GM19043 (cell line): ENCODE data around the gene CACNA1C.

Experiments used
- ATAC-seq: cut with Tn5 transposase; IDR thresholded peaks from one replicate; pipeline ENCODE4 v1.9.1; 2021; ENCODE audit warnings: low read depth; ENCODE audit not compliant: unreplicated experiment

Gene CACNA1C

GRCh38 chr12:2624543-2625288, 571.9 kb downstream of the CACNA1C start:
- no peak for ATAC-seq

GRCh38 chr12:2625289-2625612, 572.5 kb downstream of the CACNA1C start:
- no peak for ATAC-seq

DNA sequence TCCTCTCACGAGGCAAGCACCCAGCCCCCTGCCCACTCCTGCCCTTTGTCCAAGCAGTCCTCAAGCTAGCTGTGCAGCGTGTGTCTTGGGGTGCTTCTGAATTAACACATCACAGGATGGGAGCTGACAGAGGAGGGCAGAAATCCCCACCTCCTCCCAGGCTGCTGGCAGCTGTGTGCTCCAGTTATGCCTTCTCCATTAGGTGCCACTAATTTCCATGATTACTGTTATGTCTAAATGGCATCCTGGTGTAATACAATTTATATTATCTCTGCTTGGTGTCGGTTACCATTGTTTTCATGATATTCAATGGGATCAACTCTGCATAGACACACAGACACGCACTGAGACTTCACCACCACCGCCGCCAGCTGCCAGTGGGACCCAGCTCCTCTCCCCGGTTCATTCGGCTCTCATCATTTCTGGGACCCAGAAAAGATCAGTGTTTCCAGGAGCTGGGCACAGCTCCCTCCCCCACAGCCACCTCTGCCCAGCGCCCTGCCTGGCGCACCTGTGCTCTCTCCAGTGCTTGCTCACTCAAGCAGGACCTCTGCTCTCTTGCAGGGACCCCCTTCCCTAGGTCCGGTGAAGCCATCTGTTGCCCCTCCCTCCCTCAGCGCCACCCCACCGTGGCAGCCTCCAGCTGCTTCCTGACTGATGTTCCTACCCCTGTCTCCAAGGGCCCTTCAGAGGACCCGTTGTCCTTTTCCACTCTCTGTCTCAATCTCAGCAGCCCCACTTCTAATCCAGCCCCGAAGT, 574.5 kb downstream of the CACNA1C start:
- ATAC-seq, result no peak

DNA sequence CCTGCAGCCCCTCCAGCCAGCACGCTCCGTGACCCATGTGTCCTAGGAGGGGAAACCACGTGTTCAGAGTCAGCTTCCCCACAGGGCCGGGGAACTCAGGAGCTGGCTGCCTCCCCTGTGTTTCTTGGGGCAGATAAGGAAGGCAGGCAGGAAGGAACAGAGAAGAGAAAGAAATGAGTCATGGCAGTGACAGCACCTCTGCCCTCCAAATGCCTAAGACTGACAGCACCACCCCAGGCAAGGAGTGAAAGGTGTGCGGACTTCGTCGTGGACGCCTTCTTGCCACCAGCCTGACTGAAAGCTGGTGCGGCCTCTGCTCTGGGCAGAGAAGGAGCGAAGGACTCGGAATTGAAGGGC, 575.0 kb downstream of the CACNA1C start:
- ATAC-seq, result no peak

DNA sequence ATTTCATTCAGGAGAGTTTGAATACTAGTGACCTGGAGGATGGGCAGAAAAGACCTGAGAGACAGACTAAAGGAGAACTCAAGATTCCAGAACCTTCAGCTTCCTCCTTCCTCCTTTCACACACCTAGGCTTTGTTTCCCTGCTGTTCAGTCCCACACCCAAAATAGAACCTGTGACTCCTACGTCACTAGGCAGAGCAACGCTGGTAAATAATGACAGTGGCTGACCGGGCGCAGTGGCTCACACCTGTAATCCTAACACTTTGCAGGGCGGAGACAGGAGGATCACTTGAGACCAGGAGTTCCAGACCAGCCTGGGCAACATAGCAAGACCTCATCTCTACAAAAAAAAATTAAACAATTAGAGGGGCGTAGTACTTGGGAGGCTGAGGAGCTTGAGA, 575.6 kb downstream of the CACNA1C start:
- ATAC-seq, result no peak

DNA sequence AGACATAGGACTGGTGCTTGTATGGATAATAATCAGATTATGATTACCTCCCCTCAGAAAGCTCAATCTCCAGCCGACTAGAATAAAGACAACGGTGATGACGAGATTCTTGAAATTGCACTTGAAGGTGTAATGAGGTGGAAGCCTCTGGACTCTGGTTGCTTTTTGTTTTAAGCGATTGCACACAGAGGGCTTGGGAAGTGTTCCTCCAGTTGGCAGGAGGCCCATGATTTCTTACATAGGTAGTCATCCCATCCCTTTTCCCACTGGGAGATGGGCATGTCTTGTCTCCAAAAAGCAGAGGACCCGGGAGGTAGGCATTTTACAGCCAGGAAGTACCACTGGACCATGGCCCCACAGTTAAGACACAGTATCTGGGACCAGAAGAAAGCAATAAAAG, 576.3 kb downstream of the CACNA1C start:
- ATAC-seq, result no peak

GRCh38 chr12:2631653-2632350, 579.0 kb downstream of the CACNA1C start:
- no peak for ATAC-seq

DNA sequence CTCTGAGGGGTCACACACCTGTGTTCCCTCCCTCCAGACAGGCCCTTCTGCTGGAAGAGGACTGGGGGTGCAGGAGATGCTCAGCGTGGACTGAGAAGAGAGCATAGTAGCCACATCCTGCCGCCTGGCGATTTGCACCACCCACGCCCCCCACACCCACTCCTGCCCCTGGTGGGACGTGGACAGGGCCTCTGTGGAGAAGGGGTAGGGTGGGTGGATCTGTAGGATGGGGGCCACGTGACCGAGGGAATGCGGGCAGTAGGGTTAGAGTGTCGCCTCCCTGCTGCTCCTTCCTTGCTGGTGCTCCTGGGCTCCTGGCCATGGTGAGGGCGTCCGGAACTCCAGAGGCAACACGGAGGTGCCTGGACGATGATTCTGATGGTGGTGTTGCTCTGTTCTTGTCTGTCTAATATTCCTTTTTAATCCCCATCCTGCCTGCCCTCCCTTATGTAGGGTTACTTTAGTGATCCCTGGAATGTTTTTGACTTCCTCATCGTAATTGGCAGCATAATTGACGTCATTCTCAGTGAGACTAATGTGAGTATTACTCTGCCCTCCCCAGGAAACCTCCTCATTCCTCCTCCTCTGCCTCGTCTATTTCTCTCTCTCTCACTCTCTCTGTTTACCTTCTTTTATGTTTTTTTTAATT, 580.5 kb downstream of the CACNA1C start:
- no peak for ATAC-seq

- ATAC-seq, result no peak
These were observed 581.0 kb downstream of the CACNA1C start for GRCh38 chr12:2633825-2634200.

GRCh38 chr12:2634471-2634870, 581.7 kb downstream of the CACNA1C start:
- no peak for ATAC-seq

DNA sequence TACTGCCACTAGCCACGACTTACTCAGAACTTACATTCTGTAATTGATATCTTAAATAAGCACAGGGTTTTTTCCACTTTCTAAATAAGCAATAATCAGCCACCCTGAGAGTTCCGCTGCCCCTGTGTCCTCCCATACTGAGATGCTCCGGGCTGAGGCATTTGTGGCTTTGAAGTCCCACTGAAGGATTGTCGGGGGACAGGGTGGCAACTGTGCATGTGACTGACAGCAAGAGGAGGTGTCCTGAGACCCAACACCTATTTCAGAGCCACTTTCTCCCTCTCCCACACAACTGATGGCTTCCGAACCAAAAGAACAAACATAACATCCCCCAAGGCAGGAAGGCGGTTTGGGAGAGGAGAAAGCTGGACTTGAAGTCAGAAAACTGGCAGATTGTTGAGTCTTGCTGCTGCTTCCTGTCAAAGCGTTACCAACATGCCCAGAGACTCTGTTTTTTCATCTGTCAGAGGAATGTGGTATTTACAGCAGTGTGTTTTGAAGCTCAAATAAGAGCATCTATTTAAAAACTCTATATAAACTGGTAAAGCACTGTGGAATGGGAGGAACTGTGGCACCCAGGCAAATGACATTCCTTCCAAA, 584.1 kb downstream of the CACNA1C start:
- ATAC-seq, result no peak

- ATAC-seq, result no peak
These were observed 584.6 kb downstream of the CACNA1C start for GRCh38 chr12:2637371-2637770.

DNA sequence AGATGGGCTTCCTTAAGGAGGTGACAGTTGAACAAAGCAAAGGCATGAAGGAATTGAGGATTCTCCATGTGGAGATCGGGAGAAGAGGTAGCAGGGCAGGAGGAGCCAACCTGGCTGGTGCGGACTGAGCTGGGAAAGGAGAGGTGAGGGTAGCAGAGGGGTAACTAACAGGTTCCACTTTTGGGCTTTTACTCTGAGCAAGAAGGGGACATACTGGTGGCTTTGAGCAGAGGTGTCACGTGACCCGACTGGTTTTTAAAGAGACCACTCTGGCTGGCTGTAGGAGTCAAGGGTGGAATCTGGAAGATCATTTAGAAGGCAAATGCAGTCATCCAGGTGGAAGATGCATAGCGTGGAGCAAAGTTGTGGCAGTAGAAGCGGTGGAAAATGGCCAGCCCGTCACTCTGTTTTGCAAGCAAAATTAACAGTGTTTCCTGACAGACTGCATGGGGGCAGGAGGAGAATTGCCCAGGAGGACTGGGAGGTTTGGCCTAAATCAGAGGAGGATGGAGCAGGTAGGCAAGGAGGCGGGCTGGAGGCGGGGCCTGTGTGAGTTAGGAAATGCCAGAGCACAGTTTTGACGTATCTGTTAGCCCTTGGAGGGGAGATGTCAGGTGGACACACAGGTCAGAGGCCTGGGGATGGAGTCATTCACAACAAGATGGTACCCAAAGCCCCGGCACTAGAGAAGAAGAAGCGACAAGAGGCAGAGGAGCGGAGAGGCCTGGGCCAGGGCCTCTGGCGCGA, 585.7 kb downstream of the CACNA1C start:
- no peak for ATAC-seq

DNA sequence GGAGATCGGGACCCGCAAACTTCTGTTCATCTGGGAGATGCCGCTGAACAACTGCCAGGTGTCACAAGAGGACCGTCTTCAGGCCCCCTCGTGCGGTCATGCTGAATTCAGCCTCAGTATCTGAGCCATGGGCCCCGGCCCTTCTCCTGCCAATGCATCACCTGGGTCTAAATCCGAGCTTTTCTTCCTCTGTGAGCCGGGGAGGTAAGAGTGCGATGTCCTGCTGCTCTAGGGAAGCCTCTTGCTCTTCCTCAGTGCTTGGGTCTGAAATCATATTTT, 586.2 kb downstream of the CACNA1C start:
- no peak for ATAC-seq

DNA sequence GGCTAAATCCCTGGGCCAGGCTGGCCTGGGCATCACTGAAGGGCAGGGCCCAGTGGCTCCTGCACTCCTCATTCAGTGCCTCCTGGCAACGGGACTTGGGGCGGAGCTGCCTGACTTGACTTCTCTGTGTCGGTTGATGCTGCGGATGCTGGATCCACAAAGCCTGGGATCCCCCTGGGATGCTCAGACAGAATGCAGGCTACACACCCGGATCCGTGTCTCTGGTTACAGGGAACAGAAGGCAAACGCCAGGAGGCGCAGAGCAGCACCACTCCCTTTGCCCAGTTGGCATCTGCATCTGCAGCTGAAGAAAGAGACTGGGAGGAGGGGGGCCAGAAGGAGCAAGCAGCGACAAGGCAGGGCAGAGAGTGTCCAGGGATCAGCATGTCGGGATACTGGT, 587.5 kb downstream of the CACNA1C start:
- no peak for ATAC-seq

GRCh38 chr12:2640709-2641108, 587.9 kb downstream of the CACNA1C start:
- no peak for ATAC-seq

DNA sequence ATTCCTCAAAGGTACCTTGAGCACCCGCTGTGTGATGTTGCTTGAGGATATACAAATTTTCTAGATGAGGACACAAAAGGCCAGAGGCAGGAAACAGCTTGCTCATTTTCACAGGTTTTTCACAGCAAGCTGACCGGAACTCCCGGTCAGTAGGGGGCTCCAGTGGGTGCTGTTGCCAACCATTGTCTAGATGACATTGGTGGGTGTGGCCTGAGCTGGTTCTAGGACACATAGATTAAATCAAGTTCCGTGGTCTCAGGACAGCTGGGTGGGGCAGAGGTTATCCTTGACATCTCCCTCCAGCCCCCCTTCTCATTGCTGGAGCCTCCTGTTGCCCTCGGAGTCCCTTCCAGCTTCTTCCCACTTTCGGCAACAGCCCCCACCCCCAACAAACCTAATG, 588.4 kb downstream of the CACNA1C start:
- no peak for ATAC-seq

DNA sequence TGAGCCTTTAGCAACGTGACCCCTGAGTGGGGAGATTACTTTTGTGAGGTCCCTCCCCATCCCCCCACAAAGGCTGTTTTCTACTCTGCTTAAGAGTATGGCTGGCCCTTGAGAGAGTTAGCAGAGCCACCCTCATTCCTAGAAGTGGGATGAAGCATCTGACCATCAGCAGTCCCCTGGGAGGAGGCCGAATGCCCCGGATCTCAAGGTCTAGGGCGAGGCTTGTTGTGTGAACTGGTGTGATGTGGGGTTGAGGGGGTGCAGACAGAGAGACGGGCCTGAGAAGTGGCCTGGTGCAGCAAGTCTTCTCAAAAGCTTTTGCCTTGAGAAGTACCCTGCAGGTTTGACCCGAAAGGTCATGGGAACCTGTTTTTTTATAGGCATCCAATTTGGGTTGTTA, 589.0 kb downstream of the CACNA1C start:
- ATAC-seq, result no peak

DNA sequence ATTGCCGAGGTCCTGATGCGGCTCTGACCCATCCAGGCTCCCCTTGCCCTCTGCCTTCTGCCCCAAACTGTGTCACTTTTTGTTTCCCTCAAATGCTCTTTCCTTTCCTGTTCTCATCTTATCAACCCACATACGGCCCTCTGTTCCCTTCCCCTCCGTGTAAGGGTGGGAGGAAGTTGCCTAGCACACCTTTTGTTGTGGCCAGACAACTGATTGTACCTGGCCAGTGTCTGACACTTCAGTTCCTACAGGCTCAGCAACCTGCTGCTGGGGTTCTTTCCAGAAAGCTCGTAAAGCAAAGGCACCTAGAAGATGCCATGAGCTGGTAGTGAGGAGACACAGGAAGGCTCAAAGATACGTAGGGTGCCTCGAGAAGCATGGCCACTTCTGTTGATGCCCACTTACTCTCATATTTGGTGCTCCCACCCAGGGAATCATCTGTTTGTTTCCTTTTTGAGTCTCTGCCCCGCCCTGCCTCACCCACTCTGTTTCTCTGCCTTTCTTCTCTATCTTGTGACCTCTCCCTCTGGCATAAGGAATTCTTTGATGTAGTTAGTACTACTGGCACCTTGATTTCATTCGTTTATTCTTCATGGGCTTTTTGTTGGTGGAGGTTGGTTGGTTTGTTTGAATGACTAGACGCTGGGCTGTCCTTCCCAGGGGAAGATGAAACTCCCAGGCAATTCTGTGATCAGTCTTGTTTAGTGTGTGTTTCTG, 589.5 kb downstream of the CACNA1C start:
- ATAC-seq, result no peak

DNA sequence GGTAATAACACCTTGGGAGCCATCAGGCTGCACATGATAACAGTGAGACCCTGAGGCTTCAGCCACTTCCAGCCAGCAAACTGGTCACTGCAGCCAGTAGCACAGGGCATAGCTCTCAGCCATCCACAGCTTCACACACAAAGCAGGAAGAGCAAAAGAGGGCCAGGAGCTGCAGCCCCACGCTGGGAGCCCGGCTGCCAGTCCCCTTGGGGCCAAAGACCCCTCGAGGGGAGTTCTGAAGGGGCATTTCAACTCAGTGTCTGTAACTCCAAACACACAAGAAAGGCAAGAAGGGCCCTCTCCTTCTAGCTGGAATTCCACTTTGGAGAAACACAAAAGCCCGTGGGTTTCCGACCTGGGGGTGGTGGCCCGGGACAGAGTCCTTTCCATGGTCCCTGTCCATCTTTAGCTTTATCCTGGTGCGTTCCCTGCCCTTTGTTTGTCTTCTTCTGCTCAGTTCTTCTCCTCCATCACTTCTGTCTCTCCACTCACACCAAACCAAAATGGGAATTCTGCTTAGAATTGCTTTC, 590.2 kb downstream of the CACNA1C start:
- no peak for ATAC-seq
